WTC11 (cell line): ENCODE data around the gene GANAB. TPM values are rescaled to one million over a fixed set of nuclear protein-coding genes. Genes with fewer than 3 reads are reported as not detected.

ENCODE experiments used
- ATAC-seq: fragments of 200-7000 bp; cut with Tn5 transposase; 2 replicates; pipeline ENCODE4 v1.10.0; 2021; ENCODE audit warnings: mild to moderate bottlenecking, moderate library complexity
- CTCF ChIA-PET: fragments of 300-600 bp; sonication (Branson Sonifier 250); formaldehyde crosslinking; loops from one replicate; lab custom pipeline; 2021; ENCODE audit warnings: antibody characterized with exemption; lab: Charles Lee
- POLR2A ChIA-PET: fragments of 350-600 bp; sonication (Branson Sonifier 250); formaldehyde crosslinking; loops from one replicate; lab custom pipeline; 2021; ENCODE audit warnings: antibody characterized with exemption; lab: Charles Lee
- DNase-seq: peaks from one replicate; pipeline ENCODE4 v3.0.0; 2021; ENCODE audit warnings: low spot score
- H3K27ac Mint-ChIP-seq: 2 replicates; pipeline ENCODE4 v1.8.0; 2021; ENCODE audit warnings: mixed read lengths
- H3K27me3 Mint-ChIP-seq: 2 replicates; pipeline ENCODE4 v1.8.0; 2021; ENCODE audit warnings: low read depth, mild to moderate bottlenecking, moderate library complexity, mixed read lengths
- H3K36me3 Mint-ChIP-seq: 2 replicates; pipeline ENCODE4 v1.8.0; 2021; ENCODE audit warnings: mixed read lengths
- H3K4me1 Mint-ChIP-seq: 2 replicates; pipeline ENCODE4 v1.8.0; 2022; ENCODE audit warnings: mixed read lengths
- H3K4me3 Mint-ChIP-seq: 2 replicates; pipeline ENCODE4 v1.8.0; 2021; ENCODE audit warnings: mild to moderate bottlenecking, moderate library complexity, mixed read lengths
- H3K9me3 Mint-ChIP-seq: 2 replicates; pipeline ENCODE4 v1.8.0; 2021; ENCODE audit warnings: mixed read lengths
- CREM ChIP-seq: sonication (generic); formaldehyde crosslinking; IDR thresholded peaks from 2 replicates; pipeline ENCODE4 v1.8.1; 2022; ENCODE audit warnings: mild to moderate bottlenecking, missing genetic modification reagents, moderate library complexity
- EMX1 ChIP-seq: fragments of 250-450 bp; sonication (Bioruptor Pico); IDR thresholded peaks from 2 replicates; pipeline ENCODE4 v1.8.0; 2021; ENCODE audit warnings: mild to moderate bottlenecking
- FOXK1 ChIP-seq: sonication (generic); formaldehyde crosslinking; IDR thresholded peaks from 2 replicates; pipeline ENCODE4 v1.8.0; 2022; ENCODE audit warnings: mild to moderate bottlenecking, moderate library complexity, missing genetic modification reagents
- NFATC4 ChIP-seq: fragments of 250-450 bp; sonication (Bioruptor Pico); IDR thresholded peaks from 2 replicates; pipeline ENCODE4 v1.9.0; 2021; ENCODE audit warnings: mild to moderate bottlenecking
- NR1H2 ChIP-seq: sonication (generic); formaldehyde crosslinking; IDR thresholded peaks from 2 replicates; pipeline ENCODE4 v1.9.0; 2021; ENCODE audit warnings: mild to moderate bottlenecking, moderate library complexity, missing genetic modification reagents
- TEAD4 ChIP-seq: sonication (generic); formaldehyde crosslinking; IDR thresholded peaks from 2 replicates; pipeline ENCODE4 v1.8.0; 2022; ENCODE audit warnings: mild to moderate bottlenecking, missing genetic modification reagents
- ZNF138 ChIP-seq: sonication (generic); formaldehyde crosslinking; conservative IDR thresholded peaks from 2 replicates; pipeline ENCODE4 v1.8.1; 2022; ENCODE audit warnings: mild to moderate bottlenecking, moderate library complexity, missing genetic modification reagents
- ZNF219 ChIP-seq: sonication (generic); formaldehyde crosslinking; IDR thresholded peaks from 2 replicates; pipeline ENCODE4 v1.8.0; 2023; ENCODE audit warnings: missing genetic modification reagents, mild to moderate bottlenecking, borderline replicate concordance
- ZNF317 ChIP-seq: sonication (generic); formaldehyde crosslinking; IDR thresholded peaks from 2 replicates; pipeline ENCODE4 v1.8.1; 2023; ENCODE audit warnings: low read depth, mild to moderate bottlenecking, moderate library complexity, missing genetic modification reagents, borderline replicate concordance
- total RNA-seq: library from RNA; stranded (reverse); gene quantifications from 3 replicates; pipeline ENCODE4 v1.2.3, GENCODE V29; 2021
- TF ChIP-seq, protein P1 (sequence below): sonication (generic); formaldehyde crosslinking; IDR thresholded peaks from 2 replicates; pipeline ENCODE4 v1.8.0; 2023; ENCODE audit warnings: missing genetic modification reagents
- TF ChIP-seq, protein P2 (sequence below): sonication (generic); formaldehyde crosslinking; IDR thresholded peaks from 2 replicates; pipeline ENCODE4 v1.8.0; 2022; ENCODE audit warnings: missing genetic modification reagents
- TF ChIP-seq, protein P3 (sequence below): sonication (generic); formaldehyde crosslinking; IDR thresholded peaks from 2 replicates; pipeline ENCODE4 v1.8.0; 2022; ENCODE audit warnings: mild to moderate bottlenecking, missing genetic modification reagents
- TF ChIP-seq, protein P4 (sequence below): fragments of 250-450 bp; sonication (Bioruptor Pico); IDR thresholded peaks from 2 replicates; pipeline ENCODE4 v2.1.2; 2022; ENCODE audit warnings: mild to moderate bottlenecking, moderate library complexity
- TF ChIP-seq, protein P5 (sequence below): sonication (generic); formaldehyde crosslinking; IDR thresholded peaks from 2 replicates; pipeline ENCODE4 v1.8.1; 2023; ENCODE audit warnings: mild to moderate bottlenecking, missing genetic modification reagents, borderline replicate concordance
- TF ChIP-seq, protein P6 (sequence below): sonication (generic); formaldehyde crosslinking; IDR thresholded peaks from 2 replicates; pipeline ENCODE4 v1.8.0; 2023; ENCODE audit warnings: missing genetic modification reagents, mild to moderate bottlenecking, borderline replicate concordance

The GANAB gene
- total RNA-seq, 1 experiment from 2014 or later, result 327 TPM

DNA sequence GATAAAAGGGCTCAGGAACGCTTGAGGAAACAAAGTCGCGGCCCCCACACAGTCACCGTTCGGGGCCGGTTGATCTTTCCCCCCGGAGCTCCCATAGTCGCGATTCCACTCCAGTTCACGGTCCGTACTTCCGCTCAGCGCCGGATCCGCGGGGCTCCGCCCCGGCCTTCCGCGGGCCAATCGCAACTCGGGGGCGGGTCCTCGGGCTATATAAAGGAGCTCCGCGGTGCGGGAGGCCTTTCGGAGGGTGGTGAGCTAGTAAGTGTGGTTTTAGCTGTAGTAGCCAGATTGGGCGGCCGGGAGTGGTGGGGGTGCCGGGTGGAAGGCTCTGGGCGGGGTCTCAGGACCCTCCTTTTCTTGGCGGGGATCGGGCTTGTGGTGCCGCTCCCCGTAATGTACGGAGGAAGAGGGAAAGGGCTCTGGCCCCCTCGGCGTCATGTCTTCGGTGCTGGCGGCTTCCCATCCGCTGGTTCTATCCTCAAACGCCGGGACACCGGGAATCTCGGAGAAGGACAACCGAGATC lies 18.7 kb upstream of the GANAB start, which contains the start of the genes C11orf98 and CSKMT (continued):
- TF ChIP-seq CREM (CRISPR knock-in tag), result 0 out of 2 replicates have a peak, but pooled peaks have one; percentile 46
- TF ChIP-seq, protein P1, sequence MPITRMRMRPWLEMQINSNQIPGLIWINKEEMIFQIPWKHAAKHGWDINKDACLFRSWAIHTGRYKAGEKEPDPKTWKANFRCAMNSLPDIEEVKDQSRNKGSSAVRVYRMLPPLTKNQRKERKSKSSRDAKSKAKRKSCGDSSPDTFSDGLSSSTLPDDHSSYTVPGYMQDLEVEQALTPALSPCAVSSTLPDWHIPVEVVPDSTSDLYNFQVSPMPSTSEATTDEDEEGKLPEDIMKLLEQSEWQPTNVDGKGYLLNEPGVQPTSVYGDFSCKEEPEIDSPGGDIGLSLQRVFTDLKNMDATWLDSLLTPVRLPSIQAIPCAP, result peak; percentile 65; the same call in 1 of the 2 replicates
- TF ChIP-seq TEAD4 (CRISPR knock-in tag), result peak; percentile 15; the same call in 1 of the 2 replicates

DNA sequence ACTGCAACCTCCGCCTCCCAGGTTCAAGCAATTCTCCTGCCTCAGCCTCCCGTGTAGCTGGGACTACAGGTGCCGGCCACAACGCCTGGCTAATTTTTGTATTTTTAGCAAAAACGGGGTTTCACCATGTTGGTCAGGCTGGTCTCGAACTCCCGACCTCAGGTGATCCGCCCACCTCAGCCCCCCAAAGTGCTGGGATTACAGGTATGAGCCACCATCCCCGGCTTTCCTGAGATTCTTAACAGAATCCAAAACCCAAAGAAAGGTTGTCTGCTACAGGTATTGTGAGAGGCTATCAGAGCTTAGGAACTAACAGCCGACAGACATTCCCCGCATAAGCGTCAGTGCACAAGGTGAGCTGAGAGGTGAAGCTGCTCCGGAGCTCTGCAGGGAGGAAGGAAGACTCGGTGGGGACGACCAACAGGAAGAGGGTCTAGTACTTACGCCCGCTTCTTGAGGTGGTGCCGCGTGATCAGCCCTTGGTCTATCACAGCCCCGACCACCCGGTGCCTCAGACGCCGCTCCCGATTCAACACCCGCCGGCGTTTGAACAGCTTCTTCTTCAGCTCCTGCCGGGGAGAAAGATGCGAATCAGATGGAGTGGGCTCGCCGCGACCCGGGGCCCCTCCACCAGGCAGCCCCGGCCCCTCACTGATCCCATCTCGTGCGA lies 18.1 kb upstream of the GANAB start:
- peak; percentile 29 for ATAC-seq
- Mint-ChIP-seq H3K4me3 (peak overlapping the region; percentile 97), H3K36me3 (peaks cover 30% of the 10 kb centered on the region), H3K9me3 (no peaks in the 10 kb centered on the region), H3K27ac (peak overlapping the region; percentile 95), H3K4me1 (peaks cover 16% of the 10 kb centered on the region), H3K27me3 (no peaks in the 10 kb centered on the region)
- ChIA-PET CTCF (interaction anchor here (0.7 to 2.2 kb wide), 18 partner anchors 11 to 270 kb away, joined by 3 to 10 read pairs (median 5); partner anchors contain the start of genes B3GAT3, BSCL2, EML3 and GANAB), POLR2A (interaction anchor here (0.8 to 3.2 kb wide), 33 partner anchors 8 to 191 kb away, joined by 3 to 42 read pairs (median 7); partner anchors contain the start of genes B3GAT3, BSCL2, EEF1G and GANAB)
- peak; percentile 60 for DNase-seq
- TF ChIP-seq ZNF219 (no peak), ZNF138 (CRISPR knock-in tag) (no peak)
- TF ChIP-seq, protein P2, sequence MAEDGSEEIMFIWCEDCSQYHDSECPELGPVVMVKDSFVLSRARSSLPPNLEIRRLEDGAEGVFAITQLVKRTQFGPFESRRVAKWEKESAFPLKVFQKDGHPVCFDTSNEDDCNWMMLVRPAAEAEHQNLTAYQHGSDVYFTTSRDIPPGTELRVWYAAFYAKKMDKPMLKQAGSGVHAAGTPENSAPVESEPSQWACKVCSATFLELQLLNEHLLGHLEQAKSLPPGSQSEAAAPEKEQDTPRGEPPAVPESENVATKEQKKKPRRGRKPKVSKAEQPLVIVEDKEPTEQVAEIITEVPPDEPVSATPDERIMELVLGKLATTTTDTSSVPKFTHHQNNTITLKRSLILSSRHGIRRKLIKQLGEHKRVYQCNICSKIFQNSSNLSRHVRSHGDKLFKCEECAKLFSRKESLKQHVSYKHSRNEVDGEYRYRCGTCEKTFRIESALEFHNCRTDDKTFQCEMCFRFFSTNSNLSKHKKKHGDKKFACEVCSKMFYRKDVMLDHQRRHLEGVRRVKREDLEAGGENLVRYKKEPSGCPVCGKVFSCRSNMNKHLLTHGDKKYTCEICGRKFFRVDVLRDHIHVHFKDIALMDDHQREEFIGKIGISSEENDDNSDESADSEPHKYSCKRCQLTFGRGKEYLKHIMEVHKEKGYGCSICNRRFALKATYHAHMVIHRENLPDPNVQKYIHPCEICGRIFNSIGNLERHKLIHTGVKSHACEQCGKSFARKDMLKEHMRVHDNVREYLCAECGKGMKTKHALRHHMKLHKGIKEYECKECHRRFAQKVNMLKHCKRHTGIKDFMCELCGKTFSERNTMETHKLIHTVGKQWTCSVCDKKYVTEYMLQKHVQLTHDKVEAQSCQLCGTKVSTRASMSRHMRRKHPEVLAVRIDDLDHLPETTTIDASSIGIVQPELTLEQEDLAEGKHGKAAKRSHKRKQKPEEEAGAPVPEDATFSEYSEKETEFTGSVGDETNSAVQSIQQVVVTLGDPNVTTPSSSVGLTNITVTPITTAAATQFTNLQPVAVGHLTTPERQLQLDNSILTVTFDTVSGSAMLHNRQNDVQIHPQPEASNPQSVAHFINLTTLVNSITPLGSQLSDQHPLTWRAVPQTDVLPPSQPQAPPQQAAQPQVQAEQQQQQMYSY (CRISPR knock-in tag), result peak; percentile 90

DNA sequence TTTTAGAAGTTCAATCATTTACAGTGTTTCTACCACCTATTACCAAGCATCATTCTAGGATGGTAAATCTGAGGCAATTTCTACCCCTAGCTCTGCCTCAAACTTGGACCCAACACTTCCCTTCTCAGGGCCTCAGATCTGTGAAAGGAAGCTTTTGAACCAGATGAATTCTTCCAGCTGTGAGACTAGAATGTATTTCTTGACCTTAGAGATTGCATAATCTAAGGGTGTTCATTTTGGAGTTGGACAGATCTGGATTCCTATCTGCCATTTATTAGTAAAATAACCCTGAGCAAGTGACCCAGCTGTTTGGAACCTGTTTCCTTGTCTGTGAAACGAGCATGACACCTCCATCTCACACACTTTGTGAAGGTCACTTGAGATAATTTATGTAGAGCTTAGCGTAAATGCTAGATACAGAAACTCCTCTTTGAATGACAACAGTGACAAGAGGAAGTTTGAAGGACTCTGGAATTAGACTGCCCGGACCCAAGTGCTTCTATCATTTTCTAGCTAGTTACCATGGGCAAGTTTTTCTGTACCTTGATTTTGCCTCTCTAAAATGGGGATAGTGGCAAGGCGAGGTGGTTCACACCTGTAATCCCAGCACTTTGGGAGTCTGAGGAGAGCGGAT lies 10.5 kb upstream of the GANAB start:
- no peak overlapping the region for H3K4me3 Mint-ChIP-seq
- H3K27ac Mint-ChIP-seq, result no peak overlapping the region
- CTCF ChIA-PET, result interaction anchor here (1.0 kb wide), 1 partner anchor 38 kb away, joined by 4 read pairs; no protein-coding TSS in a partner anchor
- no peak for ATAC-seq
- POLR2A ChIA-PET, result interaction anchor here (0.6 to 2.5 kb wide), 4 partner anchors 8 to 43 kb away, joined by 3 to 13 read pairs (median 4); partner anchors contain the start of genes C11orf98, CSKMT and UQCC3
- no peaks in the 10 kb centered on the region for H3K27me3 Mint-ChIP-seq
- peaks cover 8% of the 10 kb centered on the region for H3K4me1 Mint-ChIP-seq
- no peaks in the 10 kb centered on the region for H3K36me3 Mint-ChIP-seq
- no peaks in the 10 kb centered on the region for H3K9me3 Mint-ChIP-seq
- DNase-seq, result no peak
- TF ChIP-seq NFATC4 (CRISPR knock-in tag), result no peak
- TF ChIP-seq, protein P3, sequence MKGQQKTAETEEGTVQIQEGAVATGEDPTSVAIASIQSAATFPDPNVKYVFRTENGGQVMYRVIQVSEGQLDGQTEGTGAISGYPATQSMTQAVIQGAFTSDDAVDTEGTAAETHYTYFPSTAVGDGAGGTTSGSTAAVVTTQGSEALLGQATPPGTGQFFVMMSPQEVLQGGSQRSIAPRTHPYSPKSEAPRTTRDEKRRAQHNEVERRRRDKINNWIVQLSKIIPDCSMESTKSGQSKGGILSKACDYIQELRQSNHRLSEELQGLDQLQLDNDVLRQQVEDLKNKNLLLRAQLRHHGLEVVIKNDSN (CRISPR knock-in tag), result no peak
- TF ChIP-seq, protein P4, sequence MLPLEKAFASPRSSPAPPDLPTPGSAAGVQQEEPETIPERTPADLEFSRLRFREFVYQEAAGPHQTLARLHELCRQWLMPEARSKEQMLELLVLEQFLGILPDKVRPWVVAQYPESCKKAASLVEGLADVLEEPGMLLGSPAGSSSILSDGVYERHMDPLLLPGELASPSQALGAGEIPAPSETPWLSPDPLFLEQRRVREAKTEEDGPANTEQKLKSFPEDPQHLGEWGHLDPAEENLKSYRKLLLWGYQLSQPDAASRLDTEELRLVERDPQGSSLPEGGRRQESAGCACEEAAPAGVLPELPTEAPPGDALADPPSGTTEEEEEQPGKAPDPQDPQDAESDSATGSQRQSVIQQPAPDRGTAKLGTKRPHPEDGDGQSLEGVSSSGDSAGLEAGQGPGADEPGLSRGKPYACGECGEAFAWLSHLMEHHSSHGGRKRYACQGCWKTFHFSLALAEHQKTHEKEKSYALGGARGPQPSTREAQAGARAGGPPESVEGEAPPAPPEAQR (CRISPR knock-in tag), result no peak
- TF ChIP-seq, protein P5, sequence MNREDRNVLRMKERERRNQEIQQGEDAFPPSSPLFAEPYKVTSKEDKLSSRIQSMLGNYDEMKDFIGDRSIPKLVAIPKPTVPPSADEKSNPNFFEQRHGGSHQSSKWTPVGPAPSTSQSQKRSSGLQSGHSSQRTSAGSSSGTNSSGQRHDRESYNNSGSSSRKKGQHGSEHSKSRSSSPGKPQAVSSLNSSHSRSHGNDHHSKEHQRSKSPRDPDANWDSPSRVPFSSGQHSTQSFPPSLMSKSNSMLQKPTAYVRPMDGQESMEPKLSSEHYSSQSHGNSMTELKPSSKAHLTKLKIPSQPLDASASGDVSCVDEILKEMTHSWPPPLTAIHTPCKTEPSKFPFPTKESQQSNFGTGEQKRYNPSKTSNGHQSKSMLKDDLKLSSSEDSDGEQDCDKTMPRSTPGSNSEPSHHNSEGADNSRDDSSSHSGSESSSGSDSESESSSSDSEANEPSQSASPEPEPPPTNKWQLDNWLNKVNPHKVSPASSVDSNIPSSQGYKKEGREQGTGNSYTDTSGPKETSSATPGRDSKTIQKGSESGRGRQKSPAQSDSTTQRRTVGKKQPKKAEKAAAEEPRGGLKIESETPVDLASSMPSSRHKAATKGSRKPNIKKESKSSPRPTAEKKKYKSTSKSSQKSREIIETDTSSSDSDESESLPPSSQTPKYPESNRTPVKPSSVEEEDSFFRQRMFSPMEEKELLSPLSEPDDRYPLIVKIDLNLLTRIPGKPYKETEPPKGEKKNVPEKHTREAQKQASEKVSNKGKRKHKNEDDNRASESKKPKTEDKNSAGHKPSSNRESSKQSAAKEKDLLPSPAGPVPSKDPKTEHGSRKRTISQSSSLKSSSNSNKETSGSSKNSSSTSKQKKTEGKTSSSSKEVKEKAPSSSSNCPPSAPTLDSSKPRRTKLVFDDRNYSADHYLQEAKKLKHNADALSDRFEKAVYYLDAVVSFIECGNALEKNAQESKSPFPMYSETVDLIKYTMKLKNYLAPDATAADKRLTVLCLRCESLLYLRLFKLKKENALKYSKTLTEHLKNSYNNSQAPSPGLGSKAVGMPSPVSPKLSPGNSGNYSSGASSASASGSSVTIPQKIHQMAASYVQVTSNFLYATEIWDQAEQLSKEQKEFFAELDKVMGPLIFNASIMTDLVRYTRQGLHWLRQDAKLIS, result no peak
- TF ChIP-seq ZNF317 (CRISPR knock-in tag), result no peak
- no peak for TF ChIP-seq EMX1 (CRISPR knock-in tag)
- TF ChIP-seq, protein P6, sequence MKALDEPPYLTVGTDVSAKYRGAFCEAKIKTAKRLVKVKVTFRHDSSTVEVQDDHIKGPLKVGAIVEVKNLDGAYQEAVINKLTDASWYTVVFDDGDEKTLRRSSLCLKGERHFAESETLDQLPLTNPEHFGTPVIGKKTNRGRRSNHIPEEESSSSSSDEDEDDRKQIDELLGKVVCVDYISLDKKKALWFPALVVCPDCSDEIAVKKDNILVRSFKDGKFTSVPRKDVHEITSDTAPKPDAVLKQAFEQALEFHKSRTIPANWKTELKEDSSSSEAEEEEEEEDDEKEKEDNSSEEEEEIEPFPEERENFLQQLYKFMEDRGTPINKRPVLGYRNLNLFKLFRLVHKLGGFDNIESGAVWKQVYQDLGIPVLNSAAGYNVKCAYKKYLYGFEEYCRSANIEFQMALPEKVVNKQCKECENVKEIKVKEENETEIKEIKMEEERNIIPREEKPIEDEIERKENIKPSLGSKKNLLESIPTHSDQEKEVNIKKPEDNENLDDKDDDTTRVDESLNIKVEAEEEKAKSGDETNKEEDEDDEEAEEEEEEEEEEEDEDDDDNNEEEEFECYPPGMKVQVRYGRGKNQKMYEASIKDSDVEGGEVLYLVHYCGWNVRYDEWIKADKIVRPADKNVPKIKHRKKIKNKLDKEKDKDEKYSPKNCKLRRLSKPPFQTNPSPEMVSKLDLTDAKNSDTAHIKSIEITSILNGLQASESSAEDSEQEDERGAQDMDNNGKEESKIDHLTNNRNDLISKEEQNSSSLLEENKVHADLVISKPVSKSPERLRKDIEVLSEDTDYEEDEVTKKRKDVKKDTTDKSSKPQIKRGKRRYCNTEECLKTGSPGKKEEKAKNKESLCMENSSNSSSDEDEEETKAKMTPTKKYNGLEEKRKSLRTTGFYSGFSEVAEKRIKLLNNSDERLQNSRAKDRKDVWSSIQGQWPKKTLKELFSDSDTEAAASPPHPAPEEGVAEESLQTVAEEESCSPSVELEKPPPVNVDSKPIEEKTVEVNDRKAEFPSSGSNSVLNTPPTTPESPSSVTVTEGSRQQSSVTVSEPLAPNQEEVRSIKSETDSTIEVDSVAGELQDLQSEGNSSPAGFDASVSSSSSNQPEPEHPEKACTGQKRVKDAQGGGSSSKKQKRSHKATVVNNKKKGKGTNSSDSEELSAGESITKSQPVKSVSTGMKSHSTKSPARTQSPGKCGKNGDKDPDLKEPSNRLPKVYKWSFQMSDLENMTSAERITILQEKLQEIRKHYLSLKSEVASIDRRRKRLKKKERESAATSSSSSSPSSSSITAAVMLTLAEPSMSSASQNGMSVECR (CRISPR knock-in tag), result no peak
- no peak for TF ChIP-seq FOXK1 (CRISPR knock-in tag)
- TF ChIP-seq NR1H2 (CRISPR knock-in tag), result no peak
